GM18520 (cell line): ENCODE results near the gene CTTN.

Source experiments
- ATAC-seq: cut with Tn5 transposase; IDR thresholded peaks from one replicate; pipeline ENCODE4 v1.9.1; 2021; ENCODE audit not compliant: unreplicated experiment

CTTN gene

GRCh38 chr11:70397983-70398833 lies at the start of gene CTTN:
Gene CTTN, plus strand, starts transcription at chr11:70398529. Its CDS starts 8,769 bp downstream, at chr11:70407298.
- no peak for ATAC-seq

DNA sequence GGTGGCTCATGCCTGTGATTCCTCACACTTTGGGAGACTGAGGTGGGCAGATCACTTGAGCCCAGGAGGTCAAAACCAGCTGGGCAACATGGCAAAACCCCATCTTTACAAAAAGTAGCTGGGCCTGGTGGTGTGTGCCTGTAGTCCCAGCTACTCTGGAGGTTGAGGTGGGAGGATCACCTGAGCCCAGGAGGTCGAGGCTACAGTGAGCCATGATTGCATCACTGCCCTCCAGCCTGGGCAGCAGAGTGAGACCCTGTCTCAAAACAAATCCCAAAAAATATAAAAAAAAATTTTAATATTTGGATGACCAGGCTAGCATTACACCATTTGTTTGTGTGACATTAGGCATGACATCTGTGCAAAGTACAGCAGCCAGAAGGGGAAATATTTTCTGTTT lies 49.7 kb upstream of the CTTN start:
- no peak for ATAC-seq

GRCh38 chr11:70351646-70352045 lies 46.7 kb upstream of the CTTN start:
- ATAC-seq: no peak

- no peak for ATAC-seq
These were observed 46.2 kb upstream of the CTTN start for GRCh38 chr11:70352100-70352499.

DNA sequence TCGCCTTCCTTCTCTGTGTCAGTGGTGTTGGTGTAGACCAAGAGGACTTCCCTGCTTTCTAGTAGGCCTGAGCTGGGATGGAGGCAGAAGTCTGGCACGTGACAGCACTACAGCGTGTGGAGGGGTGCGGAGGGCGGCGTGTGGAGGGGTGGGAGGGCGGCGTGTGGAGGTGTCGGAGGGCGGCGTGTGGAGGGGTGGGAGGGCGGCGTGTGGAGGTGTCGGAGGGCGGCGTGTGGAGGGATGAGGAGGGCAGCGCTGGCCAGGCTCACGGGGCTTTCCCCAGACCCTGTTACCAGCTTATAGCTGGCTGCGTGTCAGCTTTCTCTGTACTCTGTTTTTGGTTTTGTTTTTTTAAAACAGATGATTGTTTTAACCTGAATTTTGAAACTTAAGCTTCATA lies 45.7 kb upstream of the CTTN start:
- ATAC-seq: no peak

GRCh38 chr11:70353329-70353728 lies 45.0 kb upstream of the CTTN start:
- no peak for ATAC-seq

GRCh38 chr11:70353900-70354568 lies 44.3 kb upstream of the CTTN start:
- ATAC-seq: no peak

DNA sequence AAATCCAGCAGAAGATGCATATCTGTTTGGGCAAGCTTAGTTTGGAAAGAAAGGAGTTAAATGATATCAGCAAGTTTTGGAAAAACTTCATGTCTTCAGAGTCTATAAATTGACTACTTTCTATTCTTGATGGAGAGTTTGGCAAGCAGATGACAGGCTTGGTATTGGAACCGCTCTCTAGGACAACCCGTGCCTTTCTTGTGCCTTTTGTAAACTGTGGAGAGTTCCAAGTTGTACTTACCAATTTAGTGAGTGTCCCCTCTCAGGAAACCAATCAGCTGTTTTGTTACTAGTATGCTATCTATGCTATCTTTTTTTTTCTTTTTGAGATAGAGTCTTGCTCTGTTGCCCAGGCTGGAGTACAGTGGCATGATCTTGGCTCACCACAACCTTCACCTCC lies 43.7 kb upstream of the CTTN start:
- ATAC-seq: no peak

GRCh38 chr11:70358753-70359152 lies 39.6 kb upstream of the CTTN start:
- ATAC-seq: no peak

DNA sequence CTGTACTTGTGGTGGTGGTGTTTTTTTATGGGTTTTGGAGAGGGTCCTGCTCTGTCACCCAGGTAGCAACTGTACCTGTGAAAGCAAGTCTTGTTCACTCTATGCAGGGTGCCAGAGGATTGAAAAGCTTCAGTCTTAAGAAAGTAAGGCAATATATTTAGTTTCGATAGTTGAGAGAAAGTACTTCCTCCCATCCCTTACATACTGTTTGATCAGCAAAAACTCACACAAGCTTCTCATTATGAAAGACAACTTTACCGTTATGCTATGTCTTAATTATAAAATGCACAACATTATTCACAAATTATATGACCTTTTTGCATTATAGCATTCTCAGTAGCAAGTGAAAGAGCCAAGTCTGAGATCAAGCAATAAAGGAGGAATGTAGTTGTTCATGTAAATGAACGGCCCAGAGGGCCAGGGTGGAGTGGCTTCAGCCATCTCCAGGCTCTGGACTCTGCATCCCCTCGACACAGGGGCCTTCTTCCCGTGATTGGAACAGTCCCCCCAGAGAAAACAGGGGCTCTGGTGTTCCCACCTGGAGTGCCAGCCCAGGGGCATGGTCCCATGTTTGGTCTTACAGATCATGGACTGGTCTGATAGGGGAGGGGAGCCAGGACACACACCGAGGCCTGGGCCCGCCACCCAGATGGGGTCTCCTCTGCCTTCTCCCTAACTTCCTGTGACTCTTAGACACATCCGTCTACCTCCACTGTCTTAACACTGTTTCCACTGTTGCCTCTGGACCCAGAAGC lies 38.7 kb upstream of the CTTN start:
- ATAC-seq: no peak

GRCh38 chr11:70360211-70360610 lies 38.1 kb upstream of the CTTN start:
- no peak for ATAC-seq

DNA sequence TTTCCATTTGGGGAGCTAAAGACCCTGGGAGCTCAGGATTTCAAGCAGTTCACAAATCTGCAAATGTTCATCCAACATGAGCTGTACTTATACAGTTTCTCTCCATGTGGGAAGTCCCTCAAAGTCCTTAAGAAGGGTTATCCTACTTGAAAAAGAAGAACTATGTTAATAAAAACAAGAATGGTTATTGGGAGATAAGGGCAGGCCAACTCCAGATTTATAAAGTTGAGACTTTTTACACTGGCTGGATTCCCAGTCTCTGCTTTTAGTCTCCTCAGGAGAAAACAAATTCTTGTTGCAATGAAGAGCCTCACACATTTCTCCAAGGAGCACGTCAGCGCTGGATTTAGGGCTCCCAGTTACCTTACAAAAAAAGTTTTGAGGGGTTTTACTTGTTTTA lies 34.2 kb upstream of the CTTN start:
- ATAC-seq: no peak

- ATAC-seq: no peak
These were observed 33.4 kb upstream of the CTTN start for GRCh38 chr11:70364745-70365543.

- no peak for ATAC-seq
These were observed 32.8 kb upstream of the CTTN start for GRCh38 chr11:70365544-70365927.

DNA sequence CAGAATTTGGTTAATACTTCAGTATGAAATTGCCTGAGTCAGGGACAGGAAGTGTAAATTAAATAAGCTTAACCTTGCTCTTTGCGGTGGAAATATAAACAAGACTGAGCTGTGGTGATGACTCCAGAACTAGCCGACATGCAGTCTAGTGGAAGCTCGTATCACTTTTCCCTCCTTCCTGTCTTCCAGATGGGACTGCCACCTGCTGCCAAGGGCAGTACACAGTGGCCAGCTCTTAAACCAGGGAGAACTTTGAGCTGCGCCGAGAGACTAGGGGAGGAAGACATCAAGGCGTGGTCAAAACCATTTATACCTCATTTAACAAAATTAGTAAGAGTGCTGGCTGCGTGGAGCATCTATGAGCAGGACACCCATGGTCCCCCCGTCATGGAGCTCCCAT lies 31.3 kb upstream of the CTTN start:
- no peak for ATAC-seq

- ATAC-seq: no peak
These were observed 29.4 kb upstream of the CTTN start for GRCh38 chr11:70368961-70369360.

DNA sequence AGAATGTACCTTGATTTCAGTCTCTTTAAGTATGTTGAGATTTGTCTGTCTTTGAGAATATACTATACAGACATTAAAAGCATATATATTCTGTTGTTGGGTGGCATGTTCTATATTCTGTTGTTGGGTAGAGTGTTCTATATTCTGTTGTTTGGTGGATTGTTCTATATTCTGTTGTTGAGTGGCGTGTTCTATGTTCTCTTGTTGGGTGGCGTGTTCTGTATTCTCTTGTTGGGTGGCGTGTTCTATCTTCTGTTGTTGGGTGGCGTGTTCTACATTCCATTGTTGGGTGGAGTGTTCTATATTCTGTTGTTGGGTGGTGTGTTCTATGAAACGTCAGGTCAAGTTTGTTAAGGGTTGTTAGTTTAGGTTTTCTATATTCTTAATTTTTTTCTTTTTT lies 27.1 kb upstream of the CTTN start:
- ATAC-seq: no peak

GRCh38 chr11:70372076-70372475 lies 26.3 kb upstream of the CTTN start:
- ATAC-seq: no peak

- no peak for ATAC-seq
These were observed 21.7 kb upstream of the CTTN start for GRCh38 chr11:70376621-70377020.

GRCh38 chr11:70377645-70378044 lies 20.7 kb upstream of the CTTN start:
- no peak for ATAC-seq

- ATAC-seq: no peak
These were observed 19.7 kb upstream of the CTTN start for GRCh38 chr11:70378506-70379134.
